Uterus (tissue), 2 donors: Measurements from ENCODE around the gene CACNA1F.

Experiments used
- POLR2A ChIP-seq, 2 donors: fragments of 450-650 bp; IDR thresholded peaks; one replicate each; pipeline ENCODE4 v1.6.1; 2016; ENCODE audit warnings: antibody characterized with exemption in 2 of 2, mild to moderate bottlenecking in 1 of 2, moderate library complexity in 1 of 2
- TF ChIP-seq, protein P1 (sequence below), 4 experiments: fragments of 200-600 bp in 2 of 4; fragments of 450-650 bp in 2 of 4; sonication (generic) in 2 of 4; IDR thresholded peaks; one replicate each; pipeline ENCODE4 v1.5.1; 2016 to 2019; ENCODE audit warnings: antibody characterized with exemption in 4 of 4, mild to moderate bottlenecking in 2 of 4, moderate library complexity in 1 of 4

DNA sequence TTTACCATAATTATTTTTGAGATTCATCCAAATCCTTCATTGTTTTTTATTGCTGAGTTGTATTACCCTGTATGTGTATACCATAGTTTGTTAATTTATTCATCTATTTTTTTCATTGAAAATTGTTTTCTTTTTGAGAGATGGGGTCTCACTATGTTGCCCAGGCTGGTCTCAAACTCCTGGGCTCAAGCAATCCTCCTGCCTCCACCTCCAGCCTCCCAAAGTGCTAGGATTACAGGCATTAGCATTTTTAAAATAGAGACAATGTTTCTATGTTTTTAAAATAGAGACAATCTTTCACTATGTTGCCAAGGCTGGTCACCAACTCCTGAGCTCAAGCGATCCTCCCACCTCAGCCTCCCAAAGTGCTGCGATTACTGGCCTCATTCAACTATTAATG, 72.2 kb downstream of the CACNA1F start:
- TF ChIP-seq, protein P1, sequence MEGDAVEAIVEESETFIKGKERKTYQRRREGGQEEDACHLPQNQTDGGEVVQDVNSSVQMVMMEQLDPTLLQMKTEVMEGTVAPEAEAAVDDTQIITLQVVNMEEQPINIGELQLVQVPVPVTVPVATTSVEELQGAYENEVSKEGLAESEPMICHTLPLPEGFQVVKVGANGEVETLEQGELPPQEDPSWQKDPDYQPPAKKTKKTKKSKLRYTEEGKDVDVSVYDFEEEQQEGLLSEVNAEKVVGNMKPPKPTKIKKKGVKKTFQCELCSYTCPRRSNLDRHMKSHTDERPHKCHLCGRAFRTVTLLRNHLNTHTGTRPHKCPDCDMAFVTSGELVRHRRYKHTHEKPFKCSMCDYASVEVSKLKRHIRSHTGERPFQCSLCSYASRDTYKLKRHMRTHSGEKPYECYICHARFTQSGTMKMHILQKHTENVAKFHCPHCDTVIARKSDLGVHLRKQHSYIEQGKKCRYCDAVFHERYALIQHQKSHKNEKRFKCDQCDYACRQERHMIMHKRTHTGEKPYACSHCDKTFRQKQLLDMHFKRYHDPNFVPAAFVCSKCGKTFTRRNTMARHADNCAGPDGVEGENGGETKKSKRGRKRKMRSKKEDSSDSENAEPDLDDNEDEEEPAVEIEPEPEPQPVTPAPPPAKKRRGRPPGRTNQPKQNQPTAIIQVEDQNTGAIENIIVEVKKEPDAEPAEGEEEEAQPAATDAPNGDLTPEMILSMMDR (IDR thresholded peaks at IDR 0.05), result no peak
- TF ChIP-seq POLR2A (IDR thresholded peaks at IDR 0.05), result no peak
